Smooth muscle cell (in vitro differentiated cells): Measurements from ENCODE around the gene UNC50. TPM values are rescaled to one million over a fixed set of nuclear protein-coding genes. Genes with fewer than 3 reads are reported as not detected.

Experiments
- DNase-seq: peaks from one replicate; lab custom pipeline; 2025; ENCODE audit not compliant: unreplicated experiment; lab: John Stamatoyannopoulos, UW
- H2AFZ ChIP-seq: fragments of 200-600 bp; sonication (generic); 2 replicates; pipeline ENCODE4 v1.6.0; 2016; ENCODE audit warnings: antibody characterized with exemption, low read depth, mild to moderate bottlenecking
- H3F3A ChIP-seq: fragments of 200-600 bp; sonication (generic); 2 replicates; pipeline ENCODE4 v1.6.0; 2017; ENCODE audit warnings: antibody characterized with exemption, low read depth
- H3K27ac ChIP-seq: fragments of 200-600 bp; sonication (generic); 2 replicates; pipeline ENCODE4 v1.5.1; 2016; ENCODE audit warnings: low read depth, mild to moderate bottlenecking
- H3K27me3 ChIP-seq: fragments of 200-600 bp; sonication (generic); 2 replicates; pipeline ENCODE4 v1.6.1; 2016; ENCODE audit warnings: low read depth, mild to moderate bottlenecking
- H3K36me3 ChIP-seq: fragments of 200-600 bp; sonication (generic); 2 replicates; pipeline ENCODE4 v1.5.1; 2016; ENCODE audit warnings: low read depth
- H3K4me1 ChIP-seq: fragments of 200-600 bp; sonication (generic); 2 replicates; pipeline ENCODE4 v1.5.1; 2016; ENCODE audit warnings: low read depth
- H3K4me2 ChIP-seq: fragments of 200-600 bp; sonication (generic); 2 replicates; pipeline ENCODE4 v1.6.0; 2016; ENCODE audit warnings: mild to moderate bottlenecking
- H3K4me3 ChIP-seq: fragments of 200-600 bp; sonication (generic); 2 replicates; pipeline ENCODE4 v1.5.1; 2016; ENCODE audit warnings: mild to moderate bottlenecking
- H3K79me2 ChIP-seq: fragments of 200-600 bp; sonication (generic); 2 replicates; pipeline ENCODE4 v1.6.0; 2016; ENCODE audit warnings: low read depth, mild to moderate bottlenecking
- H3K9ac ChIP-seq: fragments of 200-600 bp; sonication (generic); 2 replicates; pipeline ENCODE4 v1.6.0; 2016; ENCODE audit warnings: low read depth
- H3K9me3 ChIP-seq: fragments of 200-600 bp; sonication (generic); replicated peaks from 2 replicates; pipeline ENCODE4 v1.5.1; 2016; ENCODE audit warnings: low read depth
- H4K20me1 ChIP-seq: fragments of 200-600 bp; sonication (generic); 2 replicates; pipeline ENCODE4 v1.6.0; 2016; ENCODE audit warnings: low read depth
- WGBS: methylation state at CpG from one replicate; pipeline ENCODE4 v1.1.7; 2016; ENCODE audit warnings: low lambda C conversion rate; 5-methylcytosine and 5-hydroxymethylcytosine counted together
- polyA plus RNA-seq: library from polyadenylated mRNA; unstranded; fragments of >200 nt; fragmentation: Nextera tagmentation; extraction: Ambion mirVana; gene quantifications from 2 replicates; pipeline ENCODE4 v1.2.1, GENCODE V29; 2016
- total RNA-seq: library from RNA; depleted of rRNA; stranded (reverse); fragments of >200 nt; gene quantifications from 2 replicates; pipeline ENCODE4 v1.2.3, GENCODE V29; 2014
- TF ChIP-seq, protein P1 (sequence below): fragments of 200-600 bp; sonication (generic); IDR thresholded peaks from 2 replicates; pipeline ENCODE4 v1.5.1; 2017; ENCODE audit warnings: borderline replicate concordance, mild to moderate bottlenecking, antibody characterized with exemption; ENCODE audit not compliant: insufficient read depth, poor library complexity, severe bottlenecking

Gene UNC50
- total and polyA plus RNA-seq, 2 experiments from 2014 or later: 52.2 to 59.2 TPM

DNA sequence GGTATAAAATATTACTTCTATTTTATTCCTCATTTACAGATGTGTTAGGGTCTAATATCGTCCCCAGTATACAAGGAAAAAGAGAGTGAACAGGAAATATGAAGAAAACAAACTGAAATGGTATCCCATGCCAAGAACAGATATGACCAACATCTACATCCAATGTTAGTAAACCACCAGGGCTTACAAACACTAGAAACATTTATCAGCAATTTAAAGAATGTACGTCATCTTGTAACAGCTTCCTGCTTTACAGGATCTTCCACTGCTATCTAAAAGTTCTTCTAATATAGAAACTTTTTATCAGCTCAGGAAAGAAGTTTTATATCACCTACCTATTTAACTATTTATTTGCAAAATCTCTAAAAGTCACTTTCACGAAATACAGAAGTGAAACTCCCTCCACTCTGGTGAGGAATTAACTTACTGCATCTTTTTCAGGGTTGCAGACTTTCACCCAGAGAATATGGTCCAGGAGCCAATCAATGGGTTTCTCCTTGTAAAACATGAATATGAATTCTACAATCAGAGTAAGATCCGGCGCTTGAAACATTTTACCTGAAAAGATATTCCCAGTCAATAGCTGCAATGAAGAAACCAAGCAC is 35.2 kb downstream of the UNC50 start:
- Histone ChIP-seq H3K4me2 (no peak overlapping the region), H3F3A (no peaks in the 10 kb centered on the region), H3K4me3 (no peak overlapping the region), H3K4me1 (no peaks in the 10 kb centered on the region), H4K20me1 (no peaks in the 10 kb centered on the region), H3K36me3 (no peaks in the 10 kb centered on the region), H3K27me3 (no peaks in the 10 kb centered on the region), H3K9me3 (no peaks in the 10 kb centered on the region), H2AFZ (no peak overlapping the region), H3K27ac (no peak overlapping the region), H3K9ac (no peak overlapping the region), H3K79me2 (no peaks in the 10 kb centered on the region)
- 82% methylated on average over 5 of the region's 5 CpGs for WGBS
- DNase-seq: no peak
- TF ChIP-seq, protein P1, sequence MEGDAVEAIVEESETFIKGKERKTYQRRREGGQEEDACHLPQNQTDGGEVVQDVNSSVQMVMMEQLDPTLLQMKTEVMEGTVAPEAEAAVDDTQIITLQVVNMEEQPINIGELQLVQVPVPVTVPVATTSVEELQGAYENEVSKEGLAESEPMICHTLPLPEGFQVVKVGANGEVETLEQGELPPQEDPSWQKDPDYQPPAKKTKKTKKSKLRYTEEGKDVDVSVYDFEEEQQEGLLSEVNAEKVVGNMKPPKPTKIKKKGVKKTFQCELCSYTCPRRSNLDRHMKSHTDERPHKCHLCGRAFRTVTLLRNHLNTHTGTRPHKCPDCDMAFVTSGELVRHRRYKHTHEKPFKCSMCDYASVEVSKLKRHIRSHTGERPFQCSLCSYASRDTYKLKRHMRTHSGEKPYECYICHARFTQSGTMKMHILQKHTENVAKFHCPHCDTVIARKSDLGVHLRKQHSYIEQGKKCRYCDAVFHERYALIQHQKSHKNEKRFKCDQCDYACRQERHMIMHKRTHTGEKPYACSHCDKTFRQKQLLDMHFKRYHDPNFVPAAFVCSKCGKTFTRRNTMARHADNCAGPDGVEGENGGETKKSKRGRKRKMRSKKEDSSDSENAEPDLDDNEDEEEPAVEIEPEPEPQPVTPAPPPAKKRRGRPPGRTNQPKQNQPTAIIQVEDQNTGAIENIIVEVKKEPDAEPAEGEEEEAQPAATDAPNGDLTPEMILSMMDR: no peak

DNA sequence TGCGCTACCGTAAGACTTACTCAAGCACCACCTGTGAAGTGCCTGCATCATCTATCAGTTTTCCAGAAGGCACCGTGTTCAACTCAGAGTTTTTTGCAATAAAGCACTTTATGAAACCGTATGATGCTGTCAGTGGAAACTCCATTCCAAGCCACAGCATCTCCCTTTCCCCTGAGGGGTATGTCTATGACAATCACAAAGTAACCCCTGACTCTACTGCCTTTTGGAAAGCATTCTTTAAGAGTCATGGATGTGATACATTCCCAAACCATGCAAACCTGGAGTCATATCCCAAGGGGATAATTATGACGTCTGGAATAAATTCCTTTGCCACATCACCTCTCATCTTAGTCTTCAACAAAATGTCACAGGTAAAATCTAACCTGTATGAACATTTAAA is 39.2 kb downstream of the UNC50 start:
- Histone ChIP-seq H3K4me1 (no peaks in the 10 kb centered on the region), H3K79me2 (no peaks in the 10 kb centered on the region), H2AFZ (no peak overlapping the region), H3K9me3 (no peaks in the 10 kb centered on the region), H3F3A (no peaks in the 10 kb centered on the region), H3K9ac (no peak overlapping the region), H3K27ac (peak overlapping the region; percentile 53), H3K4me3 (no peak overlapping the region), H3K27me3 (no peaks in the 10 kb centered on the region), H4K20me1 (no peaks in the 10 kb centered on the region), H3K4me2 (no peak overlapping the region), H3K36me3 (no peaks in the 10 kb centered on the region)
- TF ChIP-seq, protein P1: no peak
- DNase-seq: no peak
- 73% methylated on average over 5 of the region's 5 CpGs for WGBS

DNA sequence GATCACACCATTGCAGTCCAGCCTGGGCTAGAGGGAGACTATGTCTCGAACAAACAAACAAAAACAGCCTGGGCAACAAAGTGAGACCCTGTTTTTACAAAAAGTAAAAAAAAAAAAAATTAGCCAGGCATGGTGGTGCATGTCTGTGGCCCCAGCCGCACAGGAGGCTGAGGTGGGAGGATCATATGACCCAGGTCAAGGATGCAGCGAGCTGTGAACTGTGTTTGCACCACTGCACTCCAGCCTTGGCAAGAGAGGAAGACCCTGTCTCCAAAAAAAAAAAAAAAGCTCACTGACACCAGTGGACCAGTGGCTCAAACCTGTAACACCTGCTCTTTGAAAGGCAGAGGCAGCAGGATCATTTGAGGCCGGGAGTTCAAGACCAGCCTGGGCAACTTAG is 40.1 kb downstream of the UNC50 start:
- Histone ChIP-seq H3K36me3 (no peaks in the 10 kb centered on the region), H3K9me3 (no peaks in the 10 kb centered on the region), H3K4me1 (no peaks in the 10 kb centered on the region), H3K27ac (peak overlapping the region; percentile 53), H4K20me1 (no peaks in the 10 kb centered on the region), H3K4me3 (no peak overlapping the region), H3K9ac (no peak overlapping the region), H2AFZ (peak overlapping the region; percentile 81), H3K4me2 (no peak overlapping the region), H3K79me2 (no peaks in the 10 kb centered on the region), H3F3A (no peaks in the 10 kb centered on the region), H3K27me3 (no peaks in the 10 kb centered on the region)
- TF ChIP-seq, protein P1: no peak
- no peak for DNase-seq
- 96% methylated on average over 4 of the region's 4 CpGs for WGBS
